Mesendoderm (in vitro differentiated cells): Measurements from ENCODE around the gene GARIN3.
"Not testable (repeated sequence)": the region's sequence is repeated elsewhere in the genome, so short reads cannot be mapped to it uniquely, and the experiment has no call there.

Source experiments
- DNase-seq: peaks from one replicate; pipeline ENCODE4 v3.0.0; 2013
- H2AK5ac ChIP-seq: 2 replicates; pipeline ENCODE4 v1.6.1; 2013; ENCODE audit warnings: low read length, inconsistent platforms
- H2BK120ac ChIP-seq: 2 replicates; pipeline ENCODE4 v1.6.1; 2013; ENCODE audit warnings: low read depth, mild to moderate bottlenecking, low read length, moderate library complexity, mixed read lengths
- H2BK15ac ChIP-seq: replicated peaks from 2 replicates; pipeline ENCODE4 v1.6.1; 2013; ENCODE audit warnings: low read depth, mild to moderate bottlenecking, moderate library complexity
- H2BK5ac ChIP-seq: 2 replicates; pipeline ENCODE4 v1.6.1; 2013; ENCODE audit warnings: low read length, inconsistent platforms
- H3K18ac ChIP-seq: 2 replicates; pipeline ENCODE4 v1.6.1; 2013; ENCODE audit warnings: mild to moderate bottlenecking, low read length, mixed read lengths
- H3K23ac ChIP-seq: one replicate; pipeline ENCODE4 v1.6.1; 2013; ENCODE audit warnings: low read length
- H3K27ac ChIP-seq: 2 replicates; pipeline ENCODE4 v1.5.1; 2013; ENCODE audit warnings: low read depth, mild to moderate bottlenecking, inconsistent platforms, low read length, moderate library complexity
- H3K27me3 ChIP-seq: 2 replicates; pipeline ENCODE4 v1.6.1; 2013; ENCODE audit warnings: low read length, control low read depth, mild to moderate bottlenecking, inconsistent platforms; ENCODE audit not compliant: insufficient read depth, poor library complexity
- H3K36me3 ChIP-seq: 2 replicates; pipeline ENCODE4 v1.6.1; 2013; ENCODE audit warnings: low read length, inconsistent platforms; ENCODE audit not compliant: control insufficient read depth, insufficient read depth
- H3K4ac ChIP-seq: one replicate; pipeline ENCODE4 v1.6.1; 2013; ENCODE audit warnings: low read depth, mild to moderate bottlenecking, low read length, moderate library complexity
- H3K4me1 ChIP-seq: 2 replicates; pipeline ENCODE4 v1.6.1; 2013; ENCODE audit warnings: low read depth, low read length, inconsistent platforms; ENCODE audit not compliant: control insufficient read depth
- H3K4me2 ChIP-seq: 2 replicates; pipeline ENCODE4 v1.6.1; 2013; ENCODE audit warnings: low read length
- H3K4me3 ChIP-seq: 2 replicates; pipeline ENCODE4 v1.5.1; 2013; ENCODE audit warnings: mild to moderate bottlenecking, low read length
- H3K56ac ChIP-seq: one replicate; pipeline ENCODE4 v1.6.1; 2013; ENCODE audit warnings: low read length
- H3K79me1 ChIP-seq: 2 replicates; pipeline ENCODE4 v1.6.1; 2013; ENCODE audit warnings: low read length, inconsistent platforms
- H3K79me2 ChIP-seq: 2 replicates; pipeline ENCODE4 v1.6.1; 2013; ENCODE audit warnings: mild to moderate bottlenecking, low read length; ENCODE audit not compliant: control insufficient read depth, insufficient read depth
- H3K9ac ChIP-seq: 2 replicates; pipeline ENCODE4 v1.6.1; 2013; ENCODE audit warnings: low read length, inconsistent platforms
- H4K5ac ChIP-seq: one replicate; pipeline ENCODE4 v1.6.1; 2013; ENCODE audit warnings: low read length
- H4K8ac ChIP-seq: one replicate; pipeline ENCODE4 v1.6.1; 2013; ENCODE audit warnings: low read depth, mild to moderate bottlenecking, control low read depth, low read length, moderate library complexity
- WGBS: extraction: QIAGEN DNeasy Blood & Tissue Kit; methylation state at CpG from one replicate; pipeline ENCODE4 v1.1.7; 2013; ENCODE audit warnings: low lambda C conversion rate, missing lambda C conversion rate; ENCODE audit not compliant: insufficient coverage; ENCODE audit errors: extremely low coverage; 5-methylcytosine and 5-hydroxymethylcytosine counted together

GARIN3 gene

GRCh38 chr5:157212307-157212706 lies 46.2 kb upstream of the GARIN3 start:
- Histone ChIP-seq H3K4me2 (no peak overlapping the region), H3K79me1 (no peaks in the 10 kb centered on the region), H3K4ac (no peak overlapping the region), H2BK120ac (no peak overlapping the region), H4K5ac (no peak overlapping the region), H3K4me1 (no peaks in the 10 kb centered on the region), H3K9ac (no peak overlapping the region), H4K8ac (no peak overlapping the region), H3K36me3 (no peaks in the 10 kb centered on the region), H2BK15ac (no peak overlapping the region), H2BK5ac (no peak overlapping the region), H3K23ac (no peak overlapping the region), H3K27me3 (no peaks in the 10 kb centered on the region), H3K4me3 (no peak overlapping the region), H3K18ac (no peak overlapping the region), H3K79me2 (no peaks in the 10 kb centered on the region), H3K56ac (no peak overlapping the region), H3K27ac (no peak overlapping the region), H2AK5ac (no peak overlapping the region)
- DNase-seq = no peak
- no CpG with 5 or more reads among the region's 5 CpGs for WGBS

- H4K5ac ChIP-seq = not testable (repeated sequence)
- no CpG with 5 or more reads among the region's 1 CpG for WGBS
These were observed 44.6 kb upstream of the GARIN3 start for GRCh38 chr5:157210652-157211051.

GRCh38 chr5:157205708-157206107 lies 39.6 kb upstream of the GARIN3 start:
- WGBS = no CpG with 5 or more reads among the region's 6 CpGs
- DNase-seq = no peak
- H4K8ac ChIP-seq = no peak overlapping the region
- H3K36me3 ChIP-seq = no peaks in the 10 kb centered on the region
- no peak overlapping the region for H2BK15ac ChIP-seq
- no peak overlapping the region for H3K4me2 ChIP-seq
- no peak overlapping the region for H4K5ac ChIP-seq
- H3K79me1 ChIP-seq = no peaks in the 10 kb centered on the region
- no peak overlapping the region for H3K56ac ChIP-seq
- no peak overlapping the region for H3K27ac ChIP-seq
- no peak overlapping the region for H2BK120ac ChIP-seq
- no peak overlapping the region for H3K4ac ChIP-seq
- H2BK5ac ChIP-seq = no peak overlapping the region
- H3K23ac ChIP-seq = no peak overlapping the region
- no peak overlapping the region for H2AK5ac ChIP-seq
- H3K4me1 ChIP-seq = no peaks in the 10 kb centered on the region
- H3K18ac ChIP-seq = no peak overlapping the region
- no peak overlapping the region for H3K4me3 ChIP-seq
- H3K9ac ChIP-seq = no peak overlapping the region
- no peaks in the 10 kb centered on the region for H3K79me2 ChIP-seq
- no peaks in the 10 kb centered on the region for H3K27me3 ChIP-seq

More at GRCh38 chr5:157210652-157211051, 44.6 kb upstream of the GARIN3 start:
- H4K8ac ChIP-seq, H3K56ac ChIP-seq, H2BK120ac ChIP-seq, H3K4me1 ChIP-seq, H3K36me3 ChIP-seq, H2AK5ac ChIP-seq, H3K4me3 ChIP-seq, H3K4me2 ChIP-seq, H3K9ac ChIP-seq, H2BK5ac ChIP-seq, H3K79me1 ChIP-seq, H3K79me2 ChIP-seq, H3K23ac ChIP-seq, H2BK15ac ChIP-seq, H3K18ac ChIP-seq, DNase-seq, H3K27me3 ChIP-seq, H3K27ac ChIP-seq, H3K4ac ChIP-seq: not testable (repeated sequence)

- no peak overlapping the region for H3K4me2 ChIP-seq
- H3K36me3 ChIP-seq = no peaks in the 10 kb centered on the region
- H2BK15ac ChIP-seq = no peak overlapping the region
- no peaks in the 10 kb centered on the region for H3K79me1 ChIP-seq
- H3K4ac ChIP-seq = no peak overlapping the region
- no peak overlapping the region for H3K4me3 ChIP-seq
- no peak overlapping the region for H3K56ac ChIP-seq
- H3K23ac ChIP-seq = no peak overlapping the region
- H3K27ac ChIP-seq = no peak overlapping the region
- WGBS = no CpG with 5 or more reads among the region's 4 CpGs
- H2BK120ac ChIP-seq = no peak overlapping the region
- H4K8ac ChIP-seq = no peak overlapping the region
- no peak overlapping the region for H4K5ac ChIP-seq
- no peak overlapping the region for H2AK5ac ChIP-seq
- H3K27me3 ChIP-seq = no peaks in the 10 kb centered on the region
- no peaks in the 10 kb centered on the region for H3K79me2 ChIP-seq
- DNase-seq = no peak
- no peak overlapping the region for H3K18ac ChIP-seq
- no peaks in the 10 kb centered on the region for H3K4me1 ChIP-seq
- H2BK5ac ChIP-seq = no peak overlapping the region
- H3K9ac ChIP-seq = no peak overlapping the region
These were observed 38.7 kb upstream of the GARIN3 start for GRCh38 chr5:157204765-157205164.

GRCh38 chr5:157203417-157203816 lies 37.4 kb upstream of the GARIN3 start:
- WGBS = no CpG with 5 or more reads among the region's 4 CpGs
- H3K36me3 ChIP-seq = no peaks in the 10 kb centered on the region
- H3K4me3 ChIP-seq = no peak overlapping the region
- H3K4me1 ChIP-seq = no peaks in the 10 kb centered on the region
- no peaks in the 10 kb centered on the region for H3K27me3 ChIP-seq
- no peak overlapping the region for H2BK120ac ChIP-seq
- H3K56ac ChIP-seq = no peak overlapping the region
- H3K9ac ChIP-seq = no peak overlapping the region
- DNase-seq = no peak
- no peak overlapping the region for H2AK5ac ChIP-seq
- no peak overlapping the region for H2BK5ac ChIP-seq
- H3K4ac ChIP-seq = no peak overlapping the region
- H4K5ac ChIP-seq = no peak overlapping the region
- H3K27ac ChIP-seq = no peak overlapping the region
- no peak overlapping the region for H3K23ac ChIP-seq
- H4K8ac ChIP-seq = no peak overlapping the region
- no peak overlapping the region for H3K4me2 ChIP-seq
- H2BK15ac ChIP-seq = no peak overlapping the region
- H3K79me2 ChIP-seq = no peaks in the 10 kb centered on the region
- no peaks in the 10 kb centered on the region for H3K79me1 ChIP-seq
- H3K18ac ChIP-seq = no peak overlapping the region

- Histone ChIP-seq H3K4me1 (no peaks in the 10 kb centered on the region), H3K79me1 (no peaks in the 10 kb centered on the region), H3K36me3 (no peaks in the 10 kb centered on the region), H3K56ac (no peak overlapping the region), H3K18ac (no peak overlapping the region), H3K79me2 (no peaks in the 10 kb centered on the region), H2BK15ac (no peak overlapping the region), H3K27ac (no peak overlapping the region), H4K5ac (no peak overlapping the region), H3K4ac (no peak overlapping the region), H3K27me3 (no peaks in the 10 kb centered on the region), H3K23ac (no peak overlapping the region), H2AK5ac (no peak overlapping the region), H4K8ac (no peak overlapping the region), H3K9ac (no peak overlapping the region), H2BK5ac (no peak overlapping the region), H2BK120ac (no peak overlapping the region), H3K4me2 (no peak overlapping the region), H3K4me3 (no peak overlapping the region)
- no CpG with 5 or more reads among the region's 4 CpGs for WGBS
- DNase-seq = no peak
These were observed 35.8 kb upstream of the GARIN3 start for GRCh38 chr5:157201857-157202256.
